GM19328 (cell line): Measurements from ENCODE around the gene NKX3-2.

Source experiments
- ATAC-seq: cut with Tn5 transposase; IDR thresholded peaks from one replicate; pipeline ENCODE4 v1.9.1; 2021; ENCODE audit warnings: mild to moderate bottlenecking, moderate library complexity; ENCODE audit not compliant: unreplicated experiment

The NKX3-2 gene

GRCh38 chr4:13515268-13515667 is 29.0 kb downstream of the NKX3-2 start:
- no peak for ATAC-seq

GRCh38 chr4:13514722-13515121 is 29.6 kb downstream of the NKX3-2 start:
- ATAC-seq = no peak

GRCh38 chr4:13511101-13511500 is 33.2 kb downstream of the NKX3-2 start:
- ATAC-seq = no peak

GRCh38 chr4:13509442-13509841 is 34.9 kb downstream of the NKX3-2 start:
- no peak for ATAC-seq

- no peak for ATAC-seq
Observed at GRCh38 chr4:13504374-13504773, 39.9 kb downstream of the NKX3-2 start.

- ATAC-seq = no peak
Observed at GRCh38 chr4:13498469-13498868, 45.8 kb downstream of the NKX3-2 start.

- no peak for ATAC-seq
Observed at GRCh38 chr4:13496605-13497004, 47.7 kb downstream of the NKX3-2 start.

- ATAC-seq = no peak
Observed at GRCh38 chr4:13495753-13496152, 48.6 kb downstream of the NKX3-2 start.

GRCh38 chr4:13493793-13494192 is 50.5 kb downstream of the NKX3-2 start:
- no peak for ATAC-seq

- no peak for ATAC-seq
Observed at GRCh38 chr4:13492747-13493146, 51.6 kb downstream of the NKX3-2 start.
